ENCODE results near the gene TMEM41B.
"Not testable (repeated sequence)": the region's sequence is repeated elsewhere in the genome, so short reads cannot be mapped to it uniquely, and the experiment has no call there.

The TMEM41B gene

GRCh38 chr11:9362393-9362863 lies 48.0 kb upstream of the TMEM41B start (continued):
- no peak for TF ChIP-seq CREB5 (CRISPR knock-in tag; IDR thresholded peaks at IDR 0.05; ENCODE audit: low read depth)
- no peak for TF ChIP-seq SNAI2 (CRISPR knock-in tag; IDR thresholded peaks at IDR 0.05)
- TF ChIP-seq CSRNP3 (CRISPR knock-in tag; IDR thresholded peaks at IDR 0.05): no peak
- TF ChIP-seq ZFP3 (CRISPR knock-in tag; IDR thresholded peaks at IDR 0.05): no peak
- TF ChIP-seq TSHZ2 (CRISPR knock-in tag; IDR thresholded peaks at IDR 0.05): no peak
- TF ChIP-seq CSDC2 (CRISPR knock-in tag; IDR thresholded peaks at IDR 0.05): no peak

DNA sequence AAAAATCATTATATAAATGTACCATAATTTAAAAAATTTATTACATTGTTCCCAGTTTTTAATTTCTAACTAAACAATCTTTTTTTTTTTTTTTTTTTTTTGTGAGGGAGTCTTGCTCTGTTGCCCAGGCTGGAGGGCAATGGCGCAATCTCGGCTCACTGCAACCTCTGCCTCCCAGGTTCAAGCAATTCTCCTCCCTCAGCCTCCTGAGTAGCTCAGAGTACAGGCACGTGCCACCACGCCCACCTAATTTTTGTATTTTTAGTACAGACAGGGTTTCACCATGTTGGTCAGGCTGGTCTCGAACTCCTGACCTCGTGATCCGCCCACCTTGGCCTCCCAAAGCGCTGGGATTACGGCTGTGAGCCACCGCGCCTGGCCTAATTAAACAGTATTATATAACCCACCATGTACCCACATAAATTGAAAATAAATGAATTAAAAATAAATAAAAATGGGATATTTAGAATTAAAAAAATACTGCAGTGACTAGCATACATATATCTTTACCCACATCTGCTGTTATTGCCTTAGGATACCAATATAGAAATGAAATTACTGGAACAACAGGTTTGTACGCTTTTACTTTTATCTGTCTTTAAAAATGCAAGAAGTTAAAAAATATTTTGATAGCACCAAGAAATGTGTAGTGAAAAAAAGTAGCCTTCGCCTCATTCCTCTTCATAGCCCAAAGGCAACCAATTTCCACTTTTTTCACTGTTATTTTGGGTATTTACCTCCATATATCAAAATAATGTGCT lies 46.6 kb upstream of the TMEM41B start:
- not testable (repeated sequence) for ATAC-seq

GRCh38 chr11:9357041-9357440 lies 42.6 kb upstream of the TMEM41B start:
- TF ChIP-seq GLIS3 (CRISPR knock-in tag; IDR thresholded peaks at IDR 0.05): no peak
- no peak for TF ChIP-seq ESRRG (CRISPR knock-in tag; IDR thresholded peaks at IDR 0.05)
- no peak for TF ChIP-seq CSDC2 (CRISPR knock-in tag; IDR thresholded peaks at IDR 0.05)
- no peak for TF ChIP-seq CSRNP3 (CRISPR knock-in tag; IDR thresholded peaks at IDR 0.05)
- no peak for ATAC-seq

GRCh38 chr11:9351321-9351881 lies 37.0 kb upstream of the TMEM41B start:
- TF ChIP-seq TSHZ2 (CRISPR knock-in tag; IDR thresholded peaks at IDR 0.05): no peak
- TF ChIP-seq RARB (CRISPR knock-in tag; IDR thresholded peaks at IDR 0.05): no peak
- TF ChIP-seq ZNF565 (CRISPR knock-in tag; conservative IDR thresholded peaks at IDR 0.05; ENCODE audit: low read depth): no peak
- no peak for TF ChIP-seq CSRNP3 (CRISPR knock-in tag; IDR thresholded peaks at IDR 0.05)
- no peak for TF ChIP-seq ISL1 (CRISPR knock-in tag; IDR thresholded peaks at IDR 0.05)
- TF ChIP-seq PATZ1 (CRISPR knock-in tag; IDR thresholded peaks at IDR 0.05; ENCODE audit: borderline replicate concordance): no peak
- no peak for TF ChIP-seq ZNF70 (CRISPR knock-in tag; IDR thresholded peaks at IDR 0.05)
- no peak for TF ChIP-seq ESRRG (CRISPR knock-in tag; IDR thresholded peaks at IDR 0.05)
- no peak for TF ChIP-seq ZFP30 (CRISPR knock-in tag; IDR thresholded peaks at IDR 0.05)
- TF ChIP-seq ZC3H10 (CRISPR knock-in tag; IDR thresholded peaks at IDR 0.05): no peak
- TF ChIP-seq PPARA (CRISPR knock-in tag; IDR thresholded peaks at IDR 0.05; ENCODE audit: borderline replicate concordance): no peak
- no peak for TF ChIP-seq CSDC2 (CRISPR knock-in tag; IDR thresholded peaks at IDR 0.05)
- TF ChIP-seq CREB5 (CRISPR knock-in tag; IDR thresholded peaks at IDR 0.05; ENCODE audit: low read depth): no peak
- no peak for TF ChIP-seq GLIS3 (CRISPR knock-in tag; IDR thresholded peaks at IDR 0.05)

DNA sequence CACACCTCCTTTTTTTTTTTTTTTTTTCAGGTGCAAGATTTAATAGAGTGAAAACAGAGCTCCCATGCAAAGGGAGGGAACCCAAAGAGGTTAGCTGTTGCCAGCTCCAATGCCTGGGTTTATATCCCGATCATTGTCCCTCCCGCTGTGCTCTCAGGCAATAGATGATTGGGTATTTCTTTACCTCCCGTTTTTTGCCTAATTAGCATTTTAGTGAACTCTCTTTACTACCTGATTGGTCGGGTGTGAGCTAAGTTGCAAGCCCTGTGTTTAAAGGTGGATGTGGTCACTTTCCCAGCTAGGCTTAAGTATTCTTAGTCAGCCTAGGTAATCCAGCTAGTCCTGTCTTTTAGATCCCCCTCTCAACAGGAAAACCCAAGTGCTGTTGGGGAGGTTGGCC lies 33.4 kb upstream of the TMEM41B start:
- not testable (repeated sequence) for ATAC-seq

More at GRCh38 chr11:9351321-9351881, 37.0 kb upstream of the TMEM41B start:
- no peak for ATAC-seq

Measured in SK-N-SH treated with all-trans-retinoic acid at 6 μM for 48 hours (cell line).